Measurements from ENCODE around the gene SLC25A11.

Gene SLC25A11

DNA sequence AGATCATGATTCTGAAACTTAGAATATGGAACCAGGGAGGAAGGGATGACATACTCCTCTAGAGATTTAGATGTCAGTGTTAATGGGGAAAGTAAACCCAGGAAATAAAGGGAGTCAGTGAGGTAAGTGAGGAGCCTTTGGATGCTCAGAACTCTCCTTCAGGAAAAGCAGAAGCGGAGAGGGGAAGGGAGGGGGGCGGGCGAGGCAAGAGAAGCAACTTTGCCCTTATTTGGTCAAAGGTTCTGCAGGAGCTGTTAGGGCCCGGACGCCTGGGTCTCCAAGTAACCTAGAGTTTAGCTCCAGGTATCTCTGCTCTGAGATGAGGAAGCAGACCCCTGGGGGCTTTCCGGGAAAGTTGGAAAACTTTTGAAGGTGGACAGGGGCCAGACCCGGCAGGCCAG is 7.2 kb upstream of the SLC25A11 start:
- no peak for FAIRE-seq

GRCh38 chr17:4946312-4946976 is 6.6 kb upstream of the SLC25A11 start:
- TF ChIP-seq POU2F2 (IDR thresholded peaks at IDR 0.05; ENCODE audit: low read depth, low read length) (no peak), TAF1 (IDR thresholded peaks at IDR 0.05; ENCODE audit: low read depth, low read length) (no peak), PAX5 (IDR thresholded peaks at IDR 0.05; ENCODE audit: insufficient read depth, low read length, severe bottlenecking) (no peak), POLR2A (IDR thresholded peaks at IDR 0.05; ENCODE audit: low read depth, low read length) (peak; percentile 21), POLR2AphosphoS5 (IDR thresholded peaks at IDR 0.05; ENCODE audit: low read depth, low read length) (peak; percentile 16; the same call in 1 of the 2 replicates), SPI1 (IDR thresholded peaks at IDR 0.05; ENCODE audit: low read depth, low read length) (peak; percentile 93)
- FAIRE-seq = peak; percentile 74

More for the DNA sequence above, 7.2 kb upstream of the SLC25A11 start:
- DNase-seq (ENCODE audit: insufficient read length, low spot score) = no peak
- TF ChIP-seq POLR2A (IDR thresholded peaks at IDR 0.05; ENCODE audit: low read depth, low read length) (0 out of 2 replicates have a peak, but pooled peaks have one; percentile 36), POU2F2 (IDR thresholded peaks at IDR 0.05; ENCODE audit: low read depth, low read length) (0 out of 2 replicates have a peak, but pooled peaks have one; percentile 12), TAF1 (IDR thresholded peaks at IDR 0.05; ENCODE audit: low read depth, low read length) (0 out of 2 replicates have a peak, but pooled peaks have one; percentile 14), SPI1 (IDR thresholded peaks at IDR 0.05; ENCODE audit: low read depth, low read length) (peak; percentile 56), PAX5 (IDR thresholded peaks at IDR 0.05; ENCODE audit: insufficient read depth, low read length, severe bottlenecking) (no peak), POLR2AphosphoS5 (IDR thresholded peaks at IDR 0.05; ENCODE audit: low read depth, low read length) (peak; percentile 26; the same call in 1 of the 2 replicates)

GRCh38 chr17:4945944-4946280 is 6.1 kb upstream of the SLC25A11 start:
- TF ChIP-seq POLR2AphosphoS5 (IDR thresholded peaks at IDR 0.05; ENCODE audit: low read depth, low read length) (peak; percentile 43; the same call in 1 of the 2 replicates), POU2F2 (IDR thresholded peaks at IDR 0.05; ENCODE audit: low read depth, low read length) (peak; percentile 26; the same call in 1 of the 2 replicates), POLR2A (IDR thresholded peaks at IDR 0.05; ENCODE audit: low read depth, low read length) (peak; percentile 6; the same call in 1 of the 2 replicates), SPI1 (IDR thresholded peaks at IDR 0.05; ENCODE audit: low read depth, low read length) (no peak), PAX5 (IDR thresholded peaks at IDR 0.05; ENCODE audit: insufficient read depth, low read length, severe bottlenecking) (no peak)
- no peak for FAIRE-seq
- DNase-seq (ENCODE audit: insufficient read length, low spot score) = no peak

More at GRCh38 chr17:4946312-4946976, 6.6 kb upstream of the SLC25A11 start:
- DNase-seq (ENCODE audit: insufficient read length, low spot score) = no peak

GRCh38 chr17:4945176-4945943 is 5.5 kb upstream of the SLC25A11 start:
- TF ChIP-seq POU2F2 (IDR thresholded peaks at IDR 0.05; ENCODE audit: low read depth, low read length) (peak; percentile 87; the same call in 1 of the 2 replicates), TAF1 (IDR thresholded peaks at IDR 0.05; ENCODE audit: low read depth, low read length) (peak; percentile 10), POLR2AphosphoS5 (IDR thresholded peaks at IDR 0.05; ENCODE audit: low read depth, low read length) (peak; percentile 34), POLR2A (IDR thresholded peaks at IDR 0.05; ENCODE audit: low read depth, low read length) (peak; percentile 80), SPI1 (IDR thresholded peaks at IDR 0.05; ENCODE audit: low read depth, low read length) (no peak), PAX5 (IDR thresholded peaks at IDR 0.05; ENCODE audit: insufficient read depth, low read length, severe bottlenecking) (no peak)
- FAIRE-seq = peak; percentile 94
- DNase-seq (ENCODE audit: insufficient read length, low spot score) = no peak

GRCh38 chr17:4944554-4945175 is 4.8 kb upstream of the SLC25A11 start:
- peak; percentile 17 for TF ChIP-seq TAF1 (IDR thresholded peaks at IDR 0.05; ENCODE audit: low read depth, low read length)
- peak; percentile 96 for TF ChIP-seq POU2F2 (IDR thresholded peaks at IDR 0.05; ENCODE audit: low read depth, low read length)
- peak; percentile 7; the same call in 1 of the 2 replicates for TF ChIP-seq SPI1 (IDR thresholded peaks at IDR 0.05; ENCODE audit: low read depth, low read length)
- peak; percentile 84 for TF ChIP-seq POLR2A (IDR thresholded peaks at IDR 0.05; ENCODE audit: low read depth, low read length)
- TF ChIP-seq PAX5 (IDR thresholded peaks at IDR 0.05; ENCODE audit: insufficient read depth, low read length, severe bottlenecking) = no peak
- TF ChIP-seq POLR2AphosphoS5 (IDR thresholded peaks at IDR 0.05; ENCODE audit: low read depth, low read length) = peak; percentile 92
- no peak for FAIRE-seq
- no peak for DNase-seq (ENCODE audit: insufficient read length, low spot score)

GRCh38 chr17:4944163-4944553 is 4.3 kb upstream of the SLC25A11 start:
- peak; percentile 84 for FAIRE-seq
- TF ChIP-seq POLR2A (IDR thresholded peaks at IDR 0.05; ENCODE audit: low read depth, low read length) = peak; percentile 53; the same call in 1 of the 2 replicates
- TF ChIP-seq POU2F2 (IDR thresholded peaks at IDR 0.05; ENCODE audit: low read depth, low read length) = peak; percentile 72; the same call in 1 of the 2 replicates
- peak; percentile 25; the same call in 1 of the 2 replicates for TF ChIP-seq TAF1 (IDR thresholded peaks at IDR 0.05; ENCODE audit: low read depth, low read length)
- peak; percentile 86 for TF ChIP-seq SPI1 (IDR thresholded peaks at IDR 0.05; ENCODE audit: low read depth, low read length)
- TF ChIP-seq PAX5 (IDR thresholded peaks at IDR 0.05; ENCODE audit: insufficient read depth, low read length, severe bottlenecking) = no peak
- no peak for TF ChIP-seq POLR2AphosphoS5 (IDR thresholded peaks at IDR 0.05; ENCODE audit: low read depth, low read length)
- DNase-seq (ENCODE audit: insufficient read length, low spot score) = no peak

GRCh38 chr17:4942760-4943508 is 3.1 kb upstream of the SLC25A11 start:
- no peak for DNase-seq (ENCODE audit: insufficient read length, low spot score)
- TF ChIP-seq POLR2A (IDR thresholded peaks at IDR 0.05; ENCODE audit: low read depth, low read length) (peak; percentile 59), POU2F2 (IDR thresholded peaks at IDR 0.05; ENCODE audit: low read depth, low read length) (0 out of 2 replicates have a peak, but pooled peaks have one; percentile 9), SPI1 (IDR thresholded peaks at IDR 0.05; ENCODE audit: low read depth, low read length) (no peak), POLR2AphosphoS5 (IDR thresholded peaks at IDR 0.05; ENCODE audit: low read depth, low read length) (peak; percentile 50), TAF1 (IDR thresholded peaks at IDR 0.05; ENCODE audit: low read depth, low read length) (no peak), PAX5 (IDR thresholded peaks at IDR 0.05; ENCODE audit: insufficient read depth, low read length, severe bottlenecking) (no peak)
- FAIRE-seq = no peak

DNA sequence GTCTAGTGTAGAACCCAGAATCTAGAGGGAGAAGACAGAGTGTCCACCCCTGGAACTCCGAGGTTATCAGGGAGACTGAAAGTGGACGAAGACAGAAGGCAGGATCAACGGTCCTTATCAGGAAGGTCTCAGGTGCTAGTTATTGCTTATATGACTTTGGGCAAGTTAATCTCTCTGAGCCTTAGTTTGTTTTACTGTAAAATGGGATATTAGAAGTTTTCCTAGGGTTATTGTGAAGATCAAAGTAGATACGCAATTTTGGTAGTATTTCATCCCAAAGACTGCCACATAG is 1.4 kb upstream of the SLC25A11 start:
- DNase-seq (ENCODE audit: insufficient read length, low spot score) (no peak), FAIRE-seq (peak; percentile 16)
- no peak for TF ChIP-seq TAF1 (IDR thresholded peaks at IDR 0.05; ENCODE audit: low read depth, low read length)
- TF ChIP-seq POLR2AphosphoS5 (IDR thresholded peaks at IDR 0.05; ENCODE audit: low read depth, low read length) = no peak
- no peak for TF ChIP-seq POLR2A (IDR thresholded peaks at IDR 0.05; ENCODE audit: low read depth, low read length)
- no peak for TF ChIP-seq PAX5 (IDR thresholded peaks at IDR 0.05; ENCODE audit: insufficient read depth, low read length, severe bottlenecking)
- TF ChIP-seq POU2F2 (IDR thresholded peaks at IDR 0.05; ENCODE audit: low read depth, low read length) = no peak
- TF ChIP-seq SPI1 (IDR thresholded peaks at IDR 0.05; ENCODE audit: low read depth, low read length) = no peak
